Testis (tissue), 2 donors: Measurements from ENCODE around the gene ADAM15.

Experiments
- CTCF ChIP-seq, 3 experiments: fragments of 450-650 bp in 2 of 3; fragments of 200-600 bp in 1 of 3; sonication (generic) in 1 of 3; IDR thresholded peaks; one replicate each; pipeline ENCODE4 v1.5.1; 2016 to 2019; ENCODE audit warnings: antibody characterized with exemption in 3 of 3, mild to moderate bottlenecking in 2 of 3, moderate library complexity in 1 of 3
- POLR2A ChIP-seq: fragments of 450-650 bp; IDR thresholded peaks from one replicate; pipeline ENCODE4 v1.6.1; 2017; ENCODE audit warnings: antibody characterized with exemption, mild to moderate bottlenecking, moderate library complexity

DNA sequence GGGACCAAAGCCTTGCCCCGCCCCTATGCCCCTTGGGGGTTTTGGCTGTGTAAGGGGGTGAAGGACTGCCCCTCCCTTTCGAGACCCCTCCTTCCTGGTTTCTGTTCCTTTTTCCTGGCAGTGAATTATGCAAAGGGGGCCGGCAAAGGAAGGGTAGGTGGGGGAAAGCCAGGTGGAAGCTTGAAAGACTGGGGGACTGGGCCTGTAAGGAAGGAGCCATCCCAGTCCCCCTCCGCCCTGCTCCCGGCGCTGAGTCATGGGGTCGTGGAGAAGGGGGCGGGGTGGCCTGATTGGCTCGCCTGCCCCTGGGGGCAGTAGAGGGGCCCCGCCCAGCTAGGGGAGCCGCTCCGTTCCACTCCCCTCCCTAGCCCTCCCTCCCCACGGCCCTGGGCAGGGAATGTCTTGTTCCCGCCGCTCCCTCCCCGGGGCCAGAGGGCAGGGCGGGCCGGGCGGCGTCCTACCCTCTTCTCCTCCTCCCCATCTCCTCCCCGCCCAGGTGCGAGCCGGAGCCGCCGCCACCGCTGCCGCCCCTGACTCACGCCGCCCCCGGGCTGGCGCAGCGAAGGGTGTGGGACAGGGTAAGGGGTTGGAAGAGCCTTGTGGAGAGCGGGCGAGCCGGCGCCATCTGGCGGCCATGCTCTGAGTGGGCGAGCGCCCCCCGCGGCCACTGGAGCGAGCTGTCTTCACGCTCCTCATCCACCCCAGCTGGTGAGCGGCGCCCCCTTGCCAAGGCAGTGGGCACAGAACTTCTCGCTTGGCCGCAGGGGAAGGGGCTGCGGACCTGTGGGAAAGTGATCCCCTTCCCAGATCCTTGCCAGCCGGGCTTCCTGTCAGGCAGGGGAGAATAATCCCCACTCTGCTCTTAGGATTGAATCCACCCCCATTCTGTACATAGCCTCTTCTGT, 33.8 kb upstream of the ADAM15 start:
- TF ChIP-seq POLR2A (no peak), CTCF (IDR thresholded peaks at IDR 0.05) (peak; percentile 83 to 93 (median 90))
